ENCODE data around the gene XRCC5. TPM values are rescaled to one million over a fixed set of nuclear protein-coding genes. Genes with fewer than 3 reads are reported as not detected.

XRCC5 gene
- 100 to 1,000 TPM; 168 to 347 (median 228) TPM for total RNA-seq
- polyA plus RNA-seq = 100 to 1,000 TPM; 297 to 316 TPM
- total RNA-seq = 291 reads per million, percentile 96 among the genes with 10 or more reads in this experiment

GRCh38 chr2:216108967-216109921 lies at the start of gene XRCC5:
Gene XRCC5 (plus strand): TSS chr2:216109348. CDS start chr2:216109437, 89 bp downstream.
- ChIA-PET POLR2A (interaction anchor here (0.7 to 8.9 kb wide), 20 partner anchors 8 to 1698 kb away, joined by 3 to 166 read pairs (median 4); partner anchors contain the start of genes PECR, SMARCAL1 and TMEM169), CTCF (interaction anchor here (0.6 to 3.8 kb wide), 12 partner anchors 11 to 549 kb away, joined by 3 to 14 read pairs (median 4); partner anchors contain the start of genes PECR and TMEM169)
- Histone ChIP-seq H3K9me3 (ENCODE audit: control insufficient read depth in 2 of 3, low read length in 3 of 3) (no peaks in the 10 kb centered on the region), H3K27me3 (ENCODE audit: control insufficient read depth in 2 of 2, insufficient read depth in 2 of 2, low read length in 2 of 2) (no peaks in the 10 kb centered on the region), H3K4me1 (ENCODE audit: control insufficient read depth in 2 of 2, insufficient read depth in 2 of 2, low read length in 2 of 2) (peaks cover 24 to 30% of the 10 kb centered on the region in 2 donors), H3K4me3 (ENCODE audit: low read length) (peak within 1 kb of the TSS; percentile 96), H3K36me3 (ENCODE audit: control insufficient read depth in 2 of 3, insufficient read depth in 3 of 3, low read length in 3 of 3) (peaks cover 6 to 35% (median 6%) of the 10 kb centered on the region in 3 experiments), H3K27ac (ENCODE audit: low read depth, low read length) (peak within 1 kb of the TSS; percentile 95)
- Mint-ChIP-seq H3K4me1 (peaks cover 20 to 57% (median 52%) of the 10 kb centered on the region in 7 donors), H3K27me3 (peaks cover 0 to 4% (median 0%) of the 10 kb centered on the region in 5 donors), H3K36me3 (peaks cover 5 to 42% (median 23%) of the 10 kb centered on the region in 5 donors), H3K27ac (peak within 1 kb of the TSS; percentile 97 to 100 (median 100)), H3K4me3 (peak within 1 kb of the TSS; percentile 96 to 100 (median 100)), H3K9me3 (peaks cover 0 to 6% (median 0%) of the 10 kb centered on the region in 11 donors)
- intact Hi-C loops (cut with micrococcal nuclease) = loop anchor here (1.0 kb wide), 8 partner anchors 25 to 1300 kb away; partner anchors contain the start of genes BARD1 (in 2 of the 2), RPL37A (in 2 of the 2), SMARCAL1 (in 2 of the 2) and ATIC (in 1 of the 2)
- peak; percentile 93 for ATAC-seq
- DNase-seq = peak; percentile 95 to 97 (median 97)

GRCh38 chr2:216064014-216064630 lies 45.0 kb upstream of the XRCC5 start:
- H3K4me3 Mint-ChIP-seq = no peak overlapping the region
- no peaks in the 10 kb centered on the region for H3K9me3 Mint-ChIP-seq
- ChIA-PET CTCF (interaction anchor here (0.6 to 1.6 kb wide), 9 partner anchors 10 to 77 kb away, joined by 3 to 6 read pairs (median 3); no protein-coding TSS in a partner anchor), POLR2A (interaction anchor here (0.7 to 1.6 kb wide), 3 partner anchors 20 to 77 kb away, joined by 3 to 6 read pairs (median 3); partner anchors contain the start of gene XRCC5)
- peak overlapping the region in 1 of 9 donors; percentile 41 for H3K27ac Mint-ChIP-seq
- no peaks in the 10 kb centered on the region for H3K27me3 Mint-ChIP-seq
- H3K27ac ChIP-seq (ENCODE audit: low read depth, low read length) = no peak overlapping the region
- intact Hi-C loops (cut with micrococcal nuclease) = loop anchor here in 1 of 2 donors (1.0 kb wide), 2 partner anchors 50 to 76 kb away; no protein-coding TSS in a partner anchor
- ATAC-seq = no peak
- DNase-seq = no peak
- no peaks in the 10 kb centered on the region for H3K9me3 ChIP-seq (ENCODE audit: control insufficient read depth in 2 of 3, low read length in 3 of 3)
- H3K4me3 ChIP-seq (ENCODE audit: low read length) = no peak overlapping the region
- H3K27me3 ChIP-seq (ENCODE audit: control insufficient read depth in 2 of 2, insufficient read depth in 2 of 2, low read length in 2 of 2) = no peaks in the 10 kb centered on the region
- H3K36me3 Mint-ChIP-seq = peaks cover 0 to 29% (median 13%) of the 10 kb centered on the region in 5 donors
- H3K36me3 ChIP-seq (ENCODE audit: control insufficient read depth in 2 of 3, insufficient read depth in 3 of 3, low read length in 3 of 3) = peaks cover 0 to 23% (median 0%) of the 10 kb centered on the region in 3 experiments
- H3K4me1 Mint-ChIP-seq = peaks cover 7 to 28% (median 24%) of the 10 kb centered on the region in 7 donors
- peaks cover 0 to 4% of the 10 kb centered on the region in 2 donors for H3K4me1 ChIP-seq (ENCODE audit: control insufficient read depth in 2 of 2, insufficient read depth in 2 of 2, low read length in 2 of 2)

GRCh38 chr2:216064665-216065064 lies 44.5 kb upstream of the XRCC5 start:
- no peak overlapping the region for H3K27ac ChIP-seq (ENCODE audit: low read depth, low read length)
- no peaks in the 10 kb centered on the region for H3K9me3 ChIP-seq (ENCODE audit: control insufficient read depth in 2 of 3, low read length in 3 of 3)
- no peaks in the 10 kb centered on the region for H3K27me3 Mint-ChIP-seq
- DNase-seq (no peak), ATAC-seq (no peak)
- POLR2A ChIA-PET = interaction anchor here (0.6 to 1.6 kb wide), 4 partner anchors 20 to 61 kb away, joined by 3 to 6 read pairs (median 3); partner anchors contain the start of gene XRCC5
- intact Hi-C loops (cut with micrococcal nuclease) = loop anchor here in 1 of 2 donors (1.0 kb wide), 2 partner anchors 50 to 76 kb away; no protein-coding TSS in a partner anchor
- H3K36me3 ChIP-seq (ENCODE audit: control insufficient read depth in 2 of 3, insufficient read depth in 3 of 3, low read length in 3 of 3) = peaks cover 0 to 23% (median 0%) of the 10 kb centered on the region in 3 experiments
- H3K4me1 Mint-ChIP-seq = peaks cover 7 to 27% (median 22%) of the 10 kb centered on the region in 7 donors
- peaks cover 0 to 27% (median 9%) of the 10 kb centered on the region in 5 donors for H3K36me3 Mint-ChIP-seq
- H3K4me1 ChIP-seq (ENCODE audit: control insufficient read depth in 2 of 2, insufficient read depth in 2 of 2, low read length in 2 of 2) = peaks cover 0 to 7% of the 10 kb centered on the region in 2 donors
- H3K4me3 ChIP-seq (ENCODE audit: low read length) = no peak overlapping the region
- no peak overlapping the region for H3K4me3 Mint-ChIP-seq
- CTCF ChIA-PET = interaction anchor here (0.6 to 1.6 kb wide), 9 partner anchors 9 to 76 kb away, joined by 3 to 6 read pairs (median 3); no protein-coding TSS in a partner anchor
- H3K27ac Mint-ChIP-seq = no peak overlapping the region
- no peaks in the 10 kb centered on the region for H3K9me3 Mint-ChIP-seq
- no peaks in the 10 kb centered on the region for H3K27me3 ChIP-seq (ENCODE audit: control insufficient read depth in 2 of 2, insufficient read depth in 2 of 2, low read length in 2 of 2)

- no peak for ATAC-seq
- no peak overlapping the region for H3K27ac ChIP-seq (ENCODE audit: low read depth, low read length)
- Mint-ChIP-seq H3K4me1 (peaks cover 11 to 35% (median 25%) of the 10 kb centered on the region in 7 donors), H3K9me3 (no peaks in the 10 kb centered on the region), H3K36me3 (peaks cover 0 to 33% (median 8%) of the 10 kb centered on the region in 5 donors), H3K4me3 (no peak overlapping the region), H3K27me3 (no peaks in the 10 kb centered on the region), H3K27ac (peak overlapping the region in 5 of 9 donors; percentile 33 to 81 (median 34))
- H3K9me3 ChIP-seq (ENCODE audit: control insufficient read depth in 2 of 3, low read length in 3 of 3) = no peaks in the 10 kb centered on the region
- intact Hi-C loops (cut with micrococcal nuclease) = no loop called here
- no peaks in the 10 kb centered on the region for H3K27me3 ChIP-seq (ENCODE audit: control insufficient read depth in 2 of 2, insufficient read depth in 2 of 2, low read length in 2 of 2)
- peaks cover 0 to 7% of the 10 kb centered on the region in 2 donors for H3K4me1 ChIP-seq (ENCODE audit: control insufficient read depth in 2 of 2, insufficient read depth in 2 of 2, low read length in 2 of 2)
- ChIA-PET POLR2A (no interaction called here), CTCF (no interaction called here)
- H3K36me3 ChIP-seq (ENCODE audit: control insufficient read depth in 2 of 3, insufficient read depth in 3 of 3, low read length in 3 of 3) = peaks cover 0 to 23% (median 0%) of the 10 kb centered on the region in 3 experiments
- no peak for DNase-seq
- no peak overlapping the region for H3K4me3 ChIP-seq (ENCODE audit: low read length)
Measured at GRCh38 chr2:216066230-216066629, 42.9 kb upstream of the XRCC5 start.

- ChIA-PET POLR2A (interaction anchor here (0.6 to 1.0 kb wide), 2 partner anchors 24 to 39 kb away, joined by 3 to 4 read pairs; no protein-coding TSS in a partner anchor), CTCF (interaction anchor here (0.9 kb wide), 1 partner anchor 12 kb away, joined by 3 read pairs; the partner anchor contains the start of genes PECR and TMEM169)
- no peaks in the 10 kb centered on the region for H3K27me3 ChIP-seq (ENCODE audit: control insufficient read depth in 2 of 2, insufficient read depth in 2 of 2, low read length in 2 of 2)
- no peaks in the 10 kb centered on the region for H3K9me3 ChIP-seq (ENCODE audit: control insufficient read depth in 2 of 3, low read length in 3 of 3)
- Mint-ChIP-seq H3K36me3 (peaks cover 0 to 32% (median 12%) of the 10 kb centered on the region in 5 donors), H3K27me3 (no peaks in the 10 kb centered on the region), H3K4me1 (peaks cover 14 to 45% (median 35%) of the 10 kb centered on the region in 7 donors), H3K27ac (peak overlapping the region in 1 of 9 donors; percentile 1), H3K9me3 (no peaks in the 10 kb centered on the region), H3K4me3 (no peak overlapping the region)
- H3K4me1 ChIP-seq (ENCODE audit: control insufficient read depth in 2 of 2, insufficient read depth in 2 of 2, low read length in 2 of 2) = peaks cover 2 to 9% of the 10 kb centered on the region in 2 donors
- ATAC-seq = no peak
- no peak overlapping the region for H3K4me3 ChIP-seq (ENCODE audit: low read length)
- no peak overlapping the region for H3K27ac ChIP-seq (ENCODE audit: low read depth, low read length)
- intact Hi-C loops (cut with micrococcal nuclease) = no loop called here
- H3K36me3 ChIP-seq (ENCODE audit: control insufficient read depth in 2 of 3, insufficient read depth in 3 of 3, low read length in 3 of 3) = peaks cover 0 to 25% (median 5%) of the 10 kb centered on the region in 3 experiments
- no peak for DNase-seq
Measured at GRCh38 chr2:216069028-216069427, 40.1 kb upstream of the XRCC5 start.
